HG03135 (cell line): ENCODE measurements around the gene ZBTB5.
"Not testable (repeated sequence)": the region's sequence is repeated elsewhere in the genome, so short reads cannot be mapped to it uniquely, and the experiment has no call there.

Experiments used
- ATAC-seq: cut with Tn5 transposase; IDR thresholded peaks from one replicate; pipeline ENCODE4 v1.9.1; 2021; ENCODE audit warnings: mild to moderate bottlenecking, moderate library complexity; ENCODE audit not compliant: unreplicated experiment

Gene ZBTB5

DNA sequence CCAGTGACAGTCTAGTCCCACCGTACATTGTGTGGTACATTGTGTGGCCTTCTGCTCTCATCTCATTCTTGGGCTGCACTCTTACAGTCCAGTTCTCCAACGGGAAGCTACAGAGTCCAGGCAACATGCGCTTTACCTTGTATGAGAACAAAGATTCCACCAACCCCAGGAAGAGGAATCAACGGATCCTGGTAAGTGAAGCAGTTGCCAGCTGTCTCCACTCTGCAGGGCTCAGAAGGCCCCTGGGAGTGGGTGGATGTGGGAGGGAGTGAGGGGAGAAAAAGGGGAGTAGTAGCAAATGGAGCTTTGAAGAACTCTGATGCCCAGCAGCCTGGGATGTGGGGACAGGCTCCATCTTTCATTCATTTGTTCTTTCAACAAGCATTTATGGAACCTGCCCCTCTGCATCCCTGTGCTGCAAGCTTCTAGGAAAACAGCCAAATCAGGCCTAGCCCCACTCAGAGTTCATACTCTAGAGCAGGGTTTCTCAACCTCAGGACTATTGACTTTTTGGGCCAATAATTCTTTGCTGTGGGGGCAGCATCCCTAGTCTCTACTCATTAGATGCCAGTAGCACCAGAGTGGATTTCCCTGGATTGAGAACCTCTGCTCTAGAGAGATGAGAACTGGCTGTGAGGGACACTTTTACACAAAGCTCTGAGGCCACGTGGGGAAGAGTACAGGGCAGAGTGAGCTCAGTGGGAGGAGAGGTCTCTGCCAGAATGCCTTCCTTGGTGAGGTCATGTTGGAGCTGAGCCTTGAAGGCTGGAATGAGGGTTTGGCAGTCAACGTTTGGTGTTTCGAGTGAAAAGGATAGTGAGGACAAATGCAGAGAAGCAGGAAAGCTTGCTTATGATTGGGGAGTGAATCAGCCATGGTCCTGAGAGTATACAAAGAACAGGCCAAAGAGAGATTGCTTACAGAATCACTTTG is 21.6 kb upstream of the ZBTB5 start:
- ATAC-seq, result no peak

GRCh38 chr9:37486256-37486615 is 21.0 kb upstream of the ZBTB5 start:
- ATAC-seq, result no peak

DNA sequence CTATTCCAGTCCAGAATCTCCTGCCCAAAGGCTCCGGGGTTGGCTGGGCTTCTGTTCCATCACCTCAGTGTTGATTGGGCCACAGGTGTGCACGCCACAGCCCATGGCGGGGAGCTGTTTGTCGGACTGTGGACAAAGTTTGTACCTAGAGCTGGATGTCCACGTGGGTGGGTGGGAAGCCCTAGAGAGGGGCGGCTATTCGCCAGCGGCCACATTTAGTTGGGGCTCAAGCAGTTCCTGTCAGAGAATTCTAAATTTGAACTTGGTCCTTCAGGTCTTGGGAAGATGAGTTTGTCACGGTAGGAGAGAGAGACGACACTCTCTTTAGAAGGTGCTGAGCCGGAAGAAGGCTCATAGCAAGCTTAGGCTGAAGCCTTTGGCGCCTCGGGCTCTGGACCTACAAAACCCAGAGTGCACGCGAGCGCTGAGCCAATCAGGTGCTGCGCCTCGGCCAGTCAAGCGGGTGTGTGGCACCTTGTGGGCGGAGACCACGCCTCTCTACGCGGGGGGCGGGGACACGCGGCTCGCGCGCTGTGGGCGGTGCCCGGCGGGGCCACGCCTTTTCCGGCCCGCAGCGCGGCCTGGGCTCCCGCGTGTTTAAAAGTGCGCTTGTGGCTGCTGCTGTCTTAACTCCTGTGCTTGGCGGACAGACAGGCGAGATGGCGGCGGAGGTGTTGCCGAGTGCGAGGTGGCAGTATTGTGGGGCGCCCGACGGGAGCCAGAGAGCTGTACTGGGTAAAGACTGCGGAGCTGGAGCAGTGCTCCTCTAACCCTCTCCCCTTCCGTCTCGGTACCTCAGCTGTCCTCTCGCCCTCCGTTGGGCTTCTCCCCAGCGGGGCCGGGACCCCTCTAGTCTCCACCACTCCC is 20.4 kb upstream of the ZBTB5 start, which contains the start of gene POLR1E:
POLR1E (plus strand) TSS at position 560 of the 867 bp plus-strand sequence; CDS start at position 660, 100 bp downstream.
- peak; percentile 96 for ATAC-seq

DNA sequence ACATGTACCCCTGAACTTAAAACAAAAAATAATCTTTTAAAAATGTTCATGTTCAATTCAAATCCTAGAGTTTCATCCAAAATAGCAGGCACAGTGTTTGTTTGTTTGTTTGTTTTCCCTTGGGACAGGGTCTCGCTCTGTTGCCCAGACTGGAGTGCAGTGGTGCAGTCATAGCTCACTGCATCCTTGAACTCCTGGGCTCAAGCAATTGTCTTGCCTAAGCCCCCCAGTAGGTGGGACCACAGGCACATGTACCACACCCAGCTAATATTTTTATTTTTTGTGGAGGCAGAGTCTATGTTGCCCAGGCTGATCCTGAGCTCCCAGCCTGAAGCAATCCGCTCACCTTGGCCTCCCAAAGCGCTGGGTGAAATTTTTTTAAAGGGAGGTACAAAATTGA is 15.5 kb upstream of the ZBTB5 start:
- ATAC-seq, result no peak

DNA sequence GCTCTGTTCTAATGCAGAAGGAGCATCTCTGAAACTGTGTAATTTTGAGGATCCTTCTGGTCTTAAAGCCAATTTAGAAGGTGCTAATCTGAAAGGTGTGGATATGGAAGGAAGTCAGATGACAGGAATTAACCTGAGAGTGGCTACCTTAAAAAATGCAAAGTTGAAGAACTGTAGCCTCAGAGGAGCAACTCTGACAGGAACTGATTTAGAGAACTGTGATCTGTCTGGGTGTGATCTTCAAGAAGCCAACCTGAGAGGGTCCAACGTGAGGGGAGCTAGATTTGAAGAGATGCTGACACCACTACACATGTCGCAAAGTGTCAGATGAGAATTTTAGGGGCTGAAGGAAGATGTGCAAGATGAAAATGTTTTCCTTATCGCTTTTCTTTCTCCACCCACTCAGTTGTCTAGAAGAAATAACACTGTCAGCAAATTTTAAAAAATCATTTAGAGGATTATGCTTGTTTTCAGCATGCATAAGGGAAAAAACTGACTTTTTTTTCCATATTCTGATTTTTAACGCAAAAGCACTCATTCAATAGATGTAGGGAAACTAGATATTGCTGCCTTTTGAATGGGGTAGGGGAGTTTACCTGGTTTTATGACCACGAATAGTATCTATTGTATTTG is 12.9 kb upstream of the ZBTB5 start:
- ATAC-seq, result not testable (repeated sequence)

DNA sequence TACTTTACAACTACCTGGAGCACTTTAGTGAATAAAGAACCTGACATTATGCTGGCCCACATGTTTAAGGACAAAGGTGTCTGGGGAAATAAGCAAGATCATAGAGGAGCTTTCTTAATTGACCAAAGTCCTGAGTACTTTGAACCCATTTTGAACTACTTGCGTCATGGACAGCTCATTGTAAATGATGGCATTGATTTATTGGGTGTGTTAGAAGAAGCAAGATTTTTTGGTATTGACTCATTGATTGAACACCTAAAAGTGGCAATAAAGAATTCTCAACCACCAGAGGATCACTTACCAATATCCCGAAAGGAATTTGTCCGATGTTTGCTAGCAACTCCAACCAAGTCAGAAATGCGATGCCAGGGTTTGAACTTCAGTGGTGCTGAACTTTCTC is 12.2 kb upstream of the ZBTB5 start:
- not testable (repeated sequence) for ATAC-seq

- no peak for ATAC-seq
Measured at GRCh38 chr9:37476930-37477329, 11.7 kb upstream of the ZBTB5 start.

GRCh38 chr9:37474438-37474837 is 9.2 kb upstream of the ZBTB5 start:
- ATAC-seq, result no peak

GRCh38 chr9:37473982-37474381 is 8.7 kb upstream of the ZBTB5 start:
- not testable (repeated sequence) for ATAC-seq

DNA sequence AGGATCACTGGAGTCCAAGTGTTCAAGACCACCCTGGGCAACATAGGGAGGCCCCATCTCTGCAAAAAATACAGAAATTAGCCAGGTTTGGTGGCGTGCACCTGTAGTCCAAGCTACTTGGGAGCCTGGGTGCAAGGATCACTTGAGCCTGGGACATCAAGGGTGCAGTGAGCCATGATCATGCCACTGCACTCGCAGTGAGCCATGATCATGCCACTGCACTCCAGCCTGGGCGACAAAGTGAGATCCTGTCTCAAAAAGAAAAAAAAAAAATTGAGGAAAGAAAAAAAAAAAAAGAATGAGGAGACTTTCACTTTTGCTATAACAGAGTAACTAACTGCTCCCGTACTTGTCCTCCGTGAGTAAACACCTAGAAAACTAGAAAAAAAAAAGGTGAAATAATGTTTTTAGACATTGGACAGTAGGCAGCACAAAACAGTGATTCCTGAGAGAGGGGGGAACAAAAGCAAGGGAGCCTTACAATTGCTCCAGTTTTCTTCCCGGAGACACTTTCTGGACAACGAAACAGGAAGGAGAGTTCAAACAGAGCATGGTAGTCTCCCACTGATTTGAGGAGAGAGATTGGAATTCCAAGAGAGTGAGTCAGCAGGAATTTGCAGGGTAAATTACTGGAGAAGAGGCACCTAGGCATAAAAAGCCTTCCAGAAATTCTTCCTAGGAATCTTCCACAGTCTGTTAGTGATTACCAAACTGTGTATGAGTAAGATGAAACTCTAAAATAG is 6.9 kb upstream of the ZBTB5 start:
- ATAC-seq, result no peak

DNA sequence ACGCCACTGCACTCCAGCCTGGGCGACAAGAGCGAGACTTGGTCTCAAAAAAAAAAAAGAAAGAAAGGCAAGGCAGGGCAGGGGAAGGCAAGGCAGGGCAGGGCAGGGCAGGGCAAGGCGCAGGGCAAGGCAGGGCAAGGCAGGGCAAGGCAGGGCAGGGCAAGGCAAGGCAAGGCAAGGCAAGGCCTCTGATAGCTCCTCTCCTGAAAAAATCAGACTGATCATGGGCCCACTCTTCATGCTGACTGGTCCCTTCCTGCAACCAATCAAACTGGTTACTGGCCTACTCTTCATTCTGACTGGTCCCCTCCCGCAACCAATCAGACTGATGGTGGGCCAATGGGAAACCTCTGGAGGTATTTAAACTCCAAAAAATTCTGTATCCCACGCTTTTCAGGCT is 3.4 kb upstream of the ZBTB5 start:
- ATAC-seq, result no peak

DNA sequence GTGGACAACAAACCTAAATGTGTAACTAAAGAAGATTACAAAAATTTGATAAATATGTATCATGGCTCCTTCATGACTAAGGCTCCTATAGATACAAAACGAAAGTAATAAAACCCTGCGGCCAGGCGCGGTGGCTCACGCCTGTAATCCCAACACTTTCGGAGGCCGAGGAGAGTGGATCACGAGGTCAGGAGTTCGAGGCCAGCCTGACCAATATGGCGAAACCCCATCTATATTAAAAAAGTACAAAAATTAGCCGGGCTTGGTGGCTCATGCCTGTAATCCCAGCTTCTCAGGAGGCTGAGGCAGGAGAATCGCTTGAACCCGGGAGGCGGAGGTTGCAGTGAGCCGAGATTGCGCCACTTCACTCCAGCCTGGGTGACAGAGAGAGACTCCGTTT is 2.3 kb upstream of the ZBTB5 start:
- not testable (repeated sequence) for ATAC-seq

DNA sequence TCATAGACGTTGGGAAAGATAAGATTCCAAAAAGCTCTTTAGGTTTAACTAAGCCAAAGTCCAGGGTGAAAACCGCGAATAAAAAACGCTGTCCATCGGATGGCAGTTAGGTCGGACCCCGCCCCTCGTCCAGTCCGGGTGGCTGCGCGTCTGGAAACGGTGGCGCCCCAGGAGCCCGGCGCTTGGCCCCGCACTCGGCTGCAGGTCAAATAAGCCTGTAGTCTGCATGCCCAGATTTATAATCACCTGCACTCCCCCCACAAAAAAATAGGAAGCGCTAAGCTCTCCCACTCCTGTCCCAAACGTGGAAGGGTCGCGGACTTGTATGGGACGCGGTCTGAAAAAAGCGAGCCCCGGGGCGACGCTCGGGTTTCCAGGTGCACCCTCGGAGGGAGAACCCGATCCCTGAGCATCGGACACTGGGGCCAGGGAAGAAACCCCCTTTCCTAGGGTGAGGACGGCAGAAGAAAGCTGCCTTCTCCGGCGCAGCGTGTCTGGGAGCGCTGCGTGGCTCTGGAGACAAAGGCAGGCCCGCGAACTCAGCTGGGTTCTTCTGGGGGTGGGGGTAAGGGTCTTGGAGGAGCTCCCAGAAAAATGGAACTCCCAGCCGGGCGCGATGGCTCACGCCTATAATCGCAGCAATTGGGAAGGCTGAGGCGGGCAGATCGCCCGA is 923 bp upstream of the ZBTB5 start:
- ATAC-seq, result peak; percentile 2

GRCh38 chr9:37464426-37465248 is 613 bp downstream of the ZBTB5 start:
- peak; percentile 17 for ATAC-seq

- ATAC-seq, result no peak
Measured at GRCh38 chr9:37464006-37464405, 1.2 kb downstream of the ZBTB5 start.

DNA sequence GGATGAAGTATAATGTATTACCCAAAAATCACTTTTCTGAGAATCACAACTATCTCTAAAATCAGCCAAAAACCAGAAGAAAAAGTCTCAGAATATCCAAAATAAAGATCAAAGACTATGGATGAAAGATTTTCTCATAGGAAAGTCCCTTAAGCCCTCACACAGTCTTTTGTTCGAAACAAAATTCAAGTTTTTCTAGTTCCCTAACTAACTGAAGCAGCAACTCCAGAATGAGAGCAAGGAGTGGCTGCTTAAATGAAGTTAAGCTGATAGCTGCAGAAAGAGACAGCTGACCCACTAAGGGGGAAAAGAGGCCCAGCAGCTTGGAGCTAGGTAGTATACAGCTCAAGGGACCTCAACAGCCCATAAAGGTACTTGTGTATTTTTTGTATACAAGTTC is 8.4 kb downstream of the ZBTB5 start:
- ATAC-seq, result no peak

- ATAC-seq, result no peak
Measured at GRCh38 chr9:37455884-37456647, 9.2 kb downstream of the ZBTB5 start.

DNA sequence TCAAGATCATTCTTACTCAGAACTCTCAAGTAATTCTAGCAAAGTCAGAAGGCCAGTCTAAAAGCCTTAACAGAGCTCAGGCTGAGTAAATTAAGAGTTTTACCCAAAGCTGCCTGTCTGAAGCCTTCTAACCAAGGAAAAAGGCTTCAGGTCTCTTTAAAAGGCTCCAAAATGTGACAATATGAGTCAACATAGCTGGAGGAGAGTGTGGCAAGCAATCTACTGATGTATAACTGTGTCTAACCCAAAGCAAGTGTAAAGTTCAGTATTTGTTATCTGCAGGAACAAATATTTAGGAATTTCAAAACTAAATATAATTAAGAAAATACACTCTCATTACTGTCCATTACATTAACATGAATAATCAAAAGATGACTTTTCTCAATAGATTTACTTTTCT is 11.0 kb downstream of the ZBTB5 start:
- ATAC-seq, result no peak
